Left ventricle myocardium inferior (tissue), 1 donor: ENCODE results near the gene MTG1. TPM values are rescaled to one million over a fixed set of nuclear protein-coding genes. Genes with fewer than 3 reads are reported as not detected.

Experiments
- DNase-seq: peaks from one replicate; pipeline ENCODE4 v3.0.0-alpha.2; 2020
- H3K27ac ChIP-seq: fragments of 200-600 bp; replicated peaks from 2 replicates; pipeline ENCODE4 v1.8.0; 2021
- H3K27me3 ChIP-seq: fragments of 200-600 bp; 2 replicates; pipeline ENCODE4 v1.8.0; 2021; ENCODE audit warnings: low read depth
- H3K36me3 ChIP-seq: fragments of 200-600 bp; 2 replicates; pipeline ENCODE4 v1.8.0; 2021
- H3K4me1 ChIP-seq: fragments of 200-600 bp; 2 replicates; pipeline ENCODE4 v1.8.0; 2021
- H3K4me3 ChIP-seq: fragments of 200-600 bp; 2 replicates; pipeline ENCODE4 v1.8.0; 2021; ENCODE audit warnings: mild to moderate bottlenecking, moderate library complexity
- H3K9me3 ChIP-seq: fragments of 200-600 bp; replicated peaks from 2 replicates; pipeline ENCODE4 v1.8.0; 2021
- CTCF ChIP-seq: fragments of 200-600 bp; IDR thresholded peaks from 2 replicates; pipeline ENCODE4 v1.8.0; 2021; ENCODE audit warnings: antibody characterized with exemption, mild to moderate bottlenecking, borderline replicate concordance
- intact Hi-C: fragments of 100-400 bp; cut with micrococcal nuclease; formaldehyde crosslinking; loops from one replicate; pipeline ENCODE4 v1.11.0; 2022
- long read RNA-seq: library from polyadenylated mRNA; unstranded; transcript quantifications from one replicate; pipeline ENCODE4 v2.0.0, GENCODE V29; 2021
- total RNA-seq: library from RNA; stranded (reverse); fragmentation: NEBNext Ultra II Directional; extraction: Animal tissue kit (Norgen Biotek cat#: 25700); gene quantifications from one replicate; pipeline ENCODE4 v1.2.1, GENCODE V29; 2021
- donor health status: DM: no; HTN: yes; CAD: no; lungs with severe emphysema.

The MTG1 gene
- total RNA-seq: 14.0 TPM
- long read RNA-seq, transcript MTG1-201 (11 exons, 1,560 nt): major isoform, 15 of 24 reads
- long read RNA-seq, partial matches to known transcripts: 1 of 24 reads
- long read RNA-seq, other reads (novel, unspliced or antisense): 7 of 24 reads

GRCh38 chr10:133394064-133394663, at the start of gene MTG1:
MTG1 (plus strand) TSS chr10:133394157; CDS start chr10:133394221, 64 bp downstream.
- Histone ChIP-seq H3K36me3 (peaks cover 37% of the 10 kb centered on the region), H3K27me3 (no peaks in the 10 kb centered on the region), H3K9me3 (no peaks in the 10 kb centered on the region), H3K27ac (peak within 1 kb of the TSS; percentile 92), H3K4me1 (peaks cover 23% of the 10 kb centered on the region), H3K4me3 (peak within 1 kb of the TSS; percentile 90)
- peak; percentile 48 for TF ChIP-seq CTCF
- peak; percentile 94 for DNase-seq
- intact Hi-C loops: no loop called here

- intact Hi-C loops: no loop called here
- TF ChIP-seq CTCF: no peak
- Histone ChIP-seq H3K27me3 (peaks cover 97% of the 10 kb centered on the region), H3K4me1 (no peaks in the 10 kb centered on the region), H3K36me3 (no peaks in the 10 kb centered on the region), H3K27ac (no peak overlapping the region), H3K9me3 (no peaks in the 10 kb centered on the region), H3K4me3 (no peak overlapping the region)
- DNase-seq: no peak
These were observed 49.7 kb upstream of the MTG1 start for GRCh38 chr10:133344236-133344635.

GRCh38 chr10:133346413-133346812, 47.5 kb upstream of the MTG1 start:
- no peak overlapping the region for H3K27ac ChIP-seq

GRCh38 chr10:133347710-133348517, 46.0 kb upstream of the MTG1 start:
- no peak for DNase-seq
- no peaks in the 10 kb centered on the region for H3K36me3 ChIP-seq
- no peaks in the 10 kb centered on the region for H3K9me3 ChIP-seq
- H3K27me3 ChIP-seq: peaks cover 70% of the 10 kb centered on the region
- H3K4me3 ChIP-seq: no peak overlapping the region
- H3K27ac ChIP-seq: no peak overlapping the region
- TF ChIP-seq CTCF: no peak
- intact Hi-C loops: no loop called here
- H3K4me1 ChIP-seq: no peaks in the 10 kb centered on the region

More at GRCh38 chr10:133346413-133346812, 47.5 kb upstream of the MTG1 start:
- TF ChIP-seq CTCF: no peak
- no peak for DNase-seq
- Histone ChIP-seq H3K36me3 (no peaks in the 10 kb centered on the region), H3K9me3 (no peaks in the 10 kb centered on the region), H3K4me1 (no peaks in the 10 kb centered on the region), H3K27me3 (peaks cover 85% of the 10 kb centered on the region), H3K4me3 (no peak overlapping the region)
- intact Hi-C loops: no loop called here

GRCh38 chr10:133349160-133349568, 44.8 kb upstream of the MTG1 start:
- Histone ChIP-seq H3K9me3 (no peaks in the 10 kb centered on the region), H3K36me3 (no peaks in the 10 kb centered on the region), H3K4me1 (no peaks in the 10 kb centered on the region), H3K27me3 (peaks cover 60% of the 10 kb centered on the region), H3K27ac (no peak overlapping the region), H3K4me3 (no peak overlapping the region)
- no peak for DNase-seq
- no peak for TF ChIP-seq CTCF
- intact Hi-C loops: no loop called here
